Measurements from ENCODE around the gene HBS1L.

The HBS1L gene

GRCh38 chr6:134984821-134985220 lies 69.8 kb downstream of the HBS1L start:
- Histone ChIP-seq H3K27ac (ENCODE audit: low read depth, low read length) (no peak overlapping the region), H3K27me3 (ENCODE audit: control insufficient read depth, low read length) (no peaks in the 10 kb centered on the region), H3K9me2 (replicated peaks; ENCODE audit: control insufficient read depth, low read length) (no peaks in the 10 kb centered on the region), H3K4me2 (ENCODE audit: low read length) (no peak overlapping the region), H3K4me1 (ENCODE audit: control insufficient read depth, low read length) (no peaks in the 10 kb centered on the region), H3F3A (ENCODE audit: control insufficient read depth, insufficient read depth) (peaks cover 3% of the 10 kb centered on the region; the same call in 1 of the 2 replicates), H4K20me1 (ENCODE audit: control insufficient read depth, insufficient read depth, low read depth, low read length) (no peaks in the 10 kb centered on the region), H3K79me2 (ENCODE audit: control insufficient read depth, low read length) (no peaks in the 10 kb centered on the region), H3K4me3 (ENCODE audit: low read length) (no peak overlapping the region), H3K36me3 (ENCODE audit: control insufficient read depth, low read length) (peaks cover 64% of the 10 kb centered on the region), H3K9me3 (ENCODE audit: control insufficient read depth, insufficient read depth, low read length) (no peaks in the 10 kb centered on the region)
- TF ChIP-seq, protein P1, sequence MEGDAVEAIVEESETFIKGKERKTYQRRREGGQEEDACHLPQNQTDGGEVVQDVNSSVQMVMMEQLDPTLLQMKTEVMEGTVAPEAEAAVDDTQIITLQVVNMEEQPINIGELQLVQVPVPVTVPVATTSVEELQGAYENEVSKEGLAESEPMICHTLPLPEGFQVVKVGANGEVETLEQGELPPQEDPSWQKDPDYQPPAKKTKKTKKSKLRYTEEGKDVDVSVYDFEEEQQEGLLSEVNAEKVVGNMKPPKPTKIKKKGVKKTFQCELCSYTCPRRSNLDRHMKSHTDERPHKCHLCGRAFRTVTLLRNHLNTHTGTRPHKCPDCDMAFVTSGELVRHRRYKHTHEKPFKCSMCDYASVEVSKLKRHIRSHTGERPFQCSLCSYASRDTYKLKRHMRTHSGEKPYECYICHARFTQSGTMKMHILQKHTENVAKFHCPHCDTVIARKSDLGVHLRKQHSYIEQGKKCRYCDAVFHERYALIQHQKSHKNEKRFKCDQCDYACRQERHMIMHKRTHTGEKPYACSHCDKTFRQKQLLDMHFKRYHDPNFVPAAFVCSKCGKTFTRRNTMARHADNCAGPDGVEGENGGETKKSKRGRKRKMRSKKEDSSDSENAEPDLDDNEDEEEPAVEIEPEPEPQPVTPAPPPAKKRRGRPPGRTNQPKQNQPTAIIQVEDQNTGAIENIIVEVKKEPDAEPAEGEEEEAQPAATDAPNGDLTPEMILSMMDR (IDR thresholded peaks at IDR 0.05; ENCODE audit: low read depth, low read length, poor library complexity, severe bottlenecking): no peak
- TF ChIP-seq EZH2phosphoT487 (IDR thresholded peaks at IDR 0.05; ENCODE audit: borderline replicate concordance, low read length): no peak

- no peak overlapping the region for H3K4me2 ChIP-seq (ENCODE audit: low read length)
- H3K4me1 ChIP-seq (ENCODE audit: control insufficient read depth, low read length): no peaks in the 10 kb centered on the region
- no peaks in the 10 kb centered on the region for H3K9me3 ChIP-seq (ENCODE audit: control insufficient read depth, insufficient read depth, low read length)
- no peaks in the 10 kb centered on the region for H3K9me2 ChIP-seq (replicated peaks; ENCODE audit: control insufficient read depth, low read length)
- H3K4me3 ChIP-seq (ENCODE audit: low read length): no peak overlapping the region
- peaks cover 3% of the 10 kb centered on the region; the same call in 1 of the 2 replicates for H3F3A ChIP-seq (ENCODE audit: control insufficient read depth, insufficient read depth)
- TF ChIP-seq, protein P1 (IDR thresholded peaks at IDR 0.05; ENCODE audit: low read depth, low read length, poor library complexity, severe bottlenecking): no peak
- TF ChIP-seq EZH2phosphoT487 (IDR thresholded peaks at IDR 0.05; ENCODE audit: borderline replicate concordance, low read length): no peak
- H3K36me3 ChIP-seq (ENCODE audit: control insufficient read depth, low read length): peaks cover 67% of the 10 kb centered on the region
- H3K79me2 ChIP-seq (ENCODE audit: control insufficient read depth, low read length): no peaks in the 10 kb centered on the region
- H3K27me3 ChIP-seq (ENCODE audit: control insufficient read depth, low read length): no peaks in the 10 kb centered on the region
- H4K20me1 ChIP-seq (ENCODE audit: control insufficient read depth, insufficient read depth, low read depth, low read length): no peaks in the 10 kb centered on the region
- no peak overlapping the region for H3K27ac ChIP-seq (ENCODE audit: low read depth, low read length)
Observed at GRCh38 chr6:134983823-134984222, 70.8 kb downstream of the HBS1L start.

DNA sequence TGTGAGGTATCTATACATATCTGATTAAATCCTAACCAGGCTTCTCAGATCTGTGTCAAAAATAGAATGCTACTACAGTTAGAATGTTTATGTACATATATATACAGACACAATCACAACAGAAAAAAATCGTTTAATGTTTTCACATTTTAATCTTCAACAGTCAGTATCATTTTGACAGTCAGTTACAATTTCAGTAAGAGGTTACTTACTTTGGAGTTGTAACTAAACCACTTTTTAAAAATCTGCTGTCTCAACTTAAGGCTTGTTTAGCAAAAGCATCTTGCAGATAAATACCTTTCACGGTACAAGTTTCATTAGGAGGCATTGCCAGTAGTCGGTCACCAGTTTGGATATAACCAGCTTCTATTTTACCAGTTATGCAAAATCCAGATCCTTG lies 72.5 kb downstream of the HBS1L start:
- Histone ChIP-seq H3K36me3 (ENCODE audit: control insufficient read depth, low read length) (peaks cover 72% of the 10 kb centered on the region), H3K9me3 (ENCODE audit: control insufficient read depth, insufficient read depth, low read length) (no peaks in the 10 kb centered on the region)

More for the DNA sequence above, 72.5 kb downstream of the HBS1L start:
- TF ChIP-seq, protein P1 (IDR thresholded peaks at IDR 0.05; ENCODE audit: low read depth, low read length, poor library complexity, severe bottlenecking): no peak
- no peak for TF ChIP-seq EZH2phosphoT487 (IDR thresholded peaks at IDR 0.05; ENCODE audit: borderline replicate concordance, low read length)
- Histone ChIP-seq H3F3A (ENCODE audit: control insufficient read depth, insufficient read depth) (peaks cover 3% of the 10 kb centered on the region; the same call in 1 of the 2 replicates), H3K4me1 (ENCODE audit: control insufficient read depth, low read length) (no peaks in the 10 kb centered on the region), H3K9me2 (replicated peaks; ENCODE audit: control insufficient read depth, low read length) (no peaks in the 10 kb centered on the region), H3K27me3 (ENCODE audit: control insufficient read depth, low read length) (no peaks in the 10 kb centered on the region), H3K27ac (ENCODE audit: low read depth, low read length) (no peak overlapping the region), H3K4me2 (ENCODE audit: low read length) (no peak overlapping the region), H3K4me3 (ENCODE audit: low read length) (no peak overlapping the region), H4K20me1 (ENCODE audit: control insufficient read depth, insufficient read depth, low read depth, low read length) (no peaks in the 10 kb centered on the region), H3K79me2 (ENCODE audit: control insufficient read depth, low read length) (no peaks in the 10 kb centered on the region)
